ENCODE results near the gene XIST.

Gene XIST

DNA sequence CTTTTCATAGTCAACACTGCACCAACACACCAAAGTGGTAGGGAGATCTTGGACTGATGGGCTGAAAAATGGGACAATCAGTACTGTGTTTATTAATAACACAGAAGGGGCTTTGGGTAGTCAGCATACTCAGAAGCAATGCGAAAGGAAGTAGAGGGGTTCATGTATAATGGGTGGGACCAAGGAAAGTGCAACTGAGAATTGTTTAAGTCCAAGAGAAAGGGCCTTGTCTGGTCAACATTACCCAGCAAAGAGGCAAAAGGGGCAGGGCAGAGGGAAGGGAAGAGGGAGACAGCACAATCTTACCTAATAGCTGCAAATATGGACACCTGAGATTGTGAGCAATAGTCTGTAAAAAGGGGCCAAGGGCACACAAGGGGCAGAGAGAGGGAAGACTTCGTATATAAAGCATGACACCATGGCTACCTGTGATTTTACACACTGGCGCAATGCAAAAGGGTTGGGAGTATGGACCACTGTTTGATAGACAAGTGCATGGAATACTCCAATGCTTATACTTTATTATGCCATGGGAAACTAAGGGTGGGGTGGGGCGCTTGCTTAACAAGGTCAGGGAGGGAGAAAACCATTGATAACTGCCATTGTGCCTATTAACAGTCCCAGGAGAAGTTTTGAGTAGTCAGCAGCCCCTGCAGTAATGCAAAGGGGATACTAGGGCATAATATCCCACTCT is 9.8 kb downstream of the XIST start:
- CTCF ChIA-PET = no interaction called here
- no peaks in the 10 kb centered on the region for H3K9me3 ChIP-seq (ENCODE audit: control insufficient read depth, insufficient read depth, low read depth, low read length)
- H3K27ac ChIP-seq (ENCODE audit: extremely low read depth, low read depth, low read length) = peak overlapping the region; percentile 88
- H3K4me1 ChIP-seq (ENCODE audit: control insufficient read depth, insufficient read depth, low read length) = peaks cover 43% of the 10 kb centered on the region
- peak overlapping the region; percentile 20 for H3K4me3 ChIP-seq (ENCODE audit: low read depth, low read length)
- POLR2A ChIA-PET = interaction anchor here (0.5 to 5.9 kb wide), 5 partner anchors 7 to 1526 kb away, joined by 3 to 82 read pairs (median 11); partner anchors contain the start of gene XIST
- H3K36me3 ChIP-seq (ENCODE audit: control insufficient read depth in 2 of 2, insufficient read depth in 1 of 2, low read length in 2 of 2) = peaks cover 75 to 77% of the 10 kb centered on the region in 2 experiments
- TF ChIP-seq ZNF548 (tag by site-specific recombination; IDR thresholded peaks at IDR 0.05) (no peak), IKZF3 (tag by site-specific recombination; IDR thresholded peaks at IDR 0.05) (peak; percentile 73), PRDM10 (tag by site-specific recombination; IDR thresholded peaks at IDR 0.05) (peak; percentile 75), ZSCAN16 (tag by site-specific recombination; IDR thresholded peaks at IDR 0.05) (no peak), PRDM1 (tag by site-specific recombination; IDR thresholded peaks at IDR 0.05) (peak; percentile 83), ZNF2 (tag by site-specific recombination; IDR thresholded peaks at IDR 0.05) (0 out of 2 replicates have a peak, but pooled peaks have one; percentile 19), ZEB2 (tag by site-specific recombination; IDR thresholded peaks at IDR 0.05) (peak; percentile 86), ZNF221 (tag by site-specific recombination; IDR thresholded peaks at IDR 0.05; ENCODE audit: borderline replicate concordance) (no peak), ZBTB20 (tag by site-specific recombination; IDR thresholded peaks at IDR 0.05) (peak; percentile 77), ZNF600 (tag by site-specific recombination; IDR thresholded peaks at IDR 0.05) (peak; percentile 81), SCRT2 (tag by site-specific recombination; IDR thresholded peaks at IDR 0.05) (no peak), HOXC10 (CRISPR knock-in tag; IDR thresholded peaks at IDR 0.05) (no peak), ZNF660 (tag by site-specific recombination; IDR thresholded peaks at IDR 0.05) (peak; percentile 46; the same call in 1 of the 2 replicates), ZNF391 (tag by site-specific recombination; IDR thresholded peaks at IDR 0.05; ENCODE audit: borderline replicate concordance, low read depth) (no peak), ZNF658 (tag by site-specific recombination; IDR thresholded peaks at IDR 0.05) (no peak), ZBTB26 (tag by site-specific recombination; optimal IDR thresholded peaks at IDR 0.05) (no peak), SP3 (tag by site-specific recombination; IDR thresholded peaks at IDR 0.05) (0 out of 2 replicates have a peak, but pooled peaks have one; percentile 54), ZNF341 (tag by site-specific recombination; IDR thresholded peaks at IDR 0.05; ENCODE audit: low read depth) (peak; percentile 70), ZXDB (tag by site-specific recombination; IDR thresholded peaks at IDR 0.05) (peak; percentile 64), OSR2 (tag by site-specific recombination; IDR thresholded peaks at IDR 0.05) (peak; percentile 33; the same call in 1 of the 2 replicates), SP2 (tag by site-specific recombination; IDR thresholded peaks at IDR 0.05) (peak; percentile 21; the same call in 1 of the 2 replicates)
- TF ChIP-seq, protein P1, sequence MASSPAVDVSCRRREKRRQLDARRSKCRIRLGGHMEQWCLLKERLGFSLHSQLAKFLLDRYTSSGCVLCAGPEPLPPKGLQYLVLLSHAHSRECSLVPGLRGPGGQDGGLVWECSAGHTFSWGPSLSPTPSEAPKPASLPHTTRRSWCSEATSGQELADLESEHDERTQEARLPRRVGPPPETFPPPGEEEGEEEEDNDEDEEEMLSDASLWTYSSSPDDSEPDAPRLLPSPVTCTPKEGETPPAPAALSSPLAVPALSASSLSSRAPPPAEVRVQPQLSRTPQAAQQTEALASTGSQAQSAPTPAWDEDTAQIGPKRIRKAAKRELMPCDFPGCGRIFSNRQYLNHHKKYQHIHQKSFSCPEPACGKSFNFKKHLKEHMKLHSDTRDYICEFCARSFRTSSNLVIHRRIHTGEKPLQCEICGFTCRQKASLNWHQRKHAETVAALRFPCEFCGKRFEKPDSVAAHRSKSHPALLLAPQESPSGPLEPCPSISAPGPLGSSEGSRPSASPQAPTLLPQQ (tag by site-specific recombination; IDR thresholded peaks at IDR 0.05) = peak; percentile 36; the same call in 1 of the 2 replicates
- TF ChIP-seq, protein P2, sequence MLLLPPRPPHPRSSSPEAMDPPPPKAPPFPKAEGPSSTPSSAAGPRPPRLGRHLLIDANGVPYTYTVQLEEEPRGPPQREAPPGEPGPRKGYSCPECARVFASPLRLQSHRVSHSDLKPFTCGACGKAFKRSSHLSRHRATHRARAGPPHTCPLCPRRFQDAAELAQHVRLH (tag by site-specific recombination; IDR thresholded peaks at IDR 0.05) = peak; percentile 10; the same call in 1 of the 2 replicates
- TF ChIP-seq, protein P3, sequence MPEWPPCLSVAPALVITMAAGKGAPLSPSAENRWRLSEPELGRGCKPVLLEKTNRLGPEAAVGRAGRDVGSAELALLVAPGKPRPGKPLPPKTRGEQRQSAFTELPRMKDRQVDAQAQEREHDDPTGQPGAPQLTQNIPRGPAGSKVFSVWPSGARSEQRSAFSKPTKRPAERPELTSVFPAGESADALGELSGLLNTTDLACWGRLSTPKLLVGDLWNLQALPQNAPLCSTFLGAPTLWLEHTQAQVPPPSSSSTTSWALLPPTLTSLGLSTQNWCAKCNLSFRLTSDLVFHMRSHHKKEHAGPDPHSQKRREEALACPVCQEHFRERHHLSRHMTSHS (tag by site-specific recombination; IDR thresholded peaks at IDR 0.05) = no peak
- TF ChIP-seq, protein P4, sequence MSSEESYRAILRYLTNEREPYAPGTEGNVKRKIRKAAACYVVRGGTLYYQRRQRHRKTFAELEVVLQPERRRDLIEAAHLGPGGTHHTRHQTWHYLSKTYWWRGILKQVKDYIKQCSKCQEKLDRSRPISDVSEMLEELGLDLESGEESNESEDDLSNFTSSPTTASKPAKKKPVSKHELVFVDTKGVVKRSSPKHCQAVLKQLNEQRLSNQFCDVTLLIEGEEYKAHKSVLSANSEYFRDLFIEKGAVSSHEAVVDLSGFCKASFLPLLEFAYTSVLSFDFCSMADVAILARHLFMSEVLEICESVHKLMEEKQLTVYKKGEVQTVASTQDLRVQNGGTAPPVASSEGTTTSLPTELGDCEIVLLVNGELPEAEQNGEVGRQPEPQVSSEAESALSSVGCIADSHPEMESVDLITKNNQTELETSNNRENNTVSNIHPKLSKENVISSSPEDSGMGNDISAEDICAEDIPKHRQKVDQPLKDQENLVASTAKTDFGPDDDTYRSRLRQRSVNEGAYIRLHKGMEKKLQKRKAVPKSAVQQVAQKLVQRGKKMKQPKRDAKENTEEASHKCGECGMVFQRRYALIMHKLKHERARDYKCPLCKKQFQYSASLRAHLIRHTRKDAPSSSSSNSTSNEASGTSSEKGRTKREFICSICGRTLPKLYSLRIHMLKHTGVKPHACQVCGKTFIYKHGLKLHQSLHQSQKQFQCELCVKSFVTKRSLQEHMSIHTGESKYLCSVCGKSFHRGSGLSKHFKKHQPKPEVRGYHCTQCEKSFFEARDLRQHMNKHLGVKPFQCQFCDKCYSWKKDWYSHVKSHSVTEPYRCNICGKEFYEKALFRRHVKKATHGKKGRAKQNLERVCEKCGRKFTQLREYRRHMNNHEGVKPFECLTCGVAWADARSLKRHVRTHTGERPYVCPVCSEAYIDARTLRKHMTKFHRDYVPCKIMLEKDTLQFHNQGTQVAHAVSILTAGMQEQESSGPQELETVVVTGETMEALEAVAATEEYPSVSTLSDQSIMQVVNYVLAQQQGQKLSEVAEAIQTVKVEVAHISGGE (tag by site-specific recombination; conservative IDR thresholded peaks at IDR 0.05; ENCODE audit: low read depth) = no peak
- TF ChIP-seq, protein P5, sequence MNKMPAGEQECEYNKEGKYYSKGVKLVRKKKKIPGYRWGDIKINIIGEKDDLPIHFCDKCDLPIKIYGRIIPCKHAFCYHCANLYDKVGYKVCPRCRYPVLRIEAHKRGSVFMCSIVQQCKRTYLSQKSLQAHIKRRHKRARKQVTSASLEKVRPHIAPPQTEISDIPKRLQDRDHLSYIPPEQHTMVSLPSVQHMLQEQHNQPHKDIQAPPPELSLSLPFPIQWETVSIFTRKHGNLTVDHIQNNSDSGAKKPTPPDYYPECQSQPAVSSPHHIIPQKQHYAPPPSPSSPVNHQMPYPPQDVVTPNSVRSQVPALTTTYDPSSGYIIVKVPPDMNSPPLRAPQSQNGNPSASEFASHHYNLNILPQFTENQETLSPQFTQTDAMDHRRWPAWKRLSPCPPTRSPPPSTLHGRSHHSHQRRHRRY (tag by site-specific recombination; IDR thresholded peaks at IDR 0.05) = no peak
